Measurements from ENCODE around the gene MYH14. TPM values are rescaled to one million over a fixed set of nuclear protein-coding genes. Genes with fewer than 3 reads are reported as not detected.
A peak's percentile ranks its signal among the peaks of the same experiment; 100 is the strongest.

Gene MYH14
- total and polyA plus RNA-seq, 9 of the 15 experiments (the other 6 are each of a cell fraction or from before 2014, with no cell fraction given), result 0.04 to 0.86 (median 0.19) TPM; not detected in 2

- no peaks in the 10 kb centered on the region for H3K9me3 ChIP-seq (replicated peaks; ENCODE audit: control insufficient read depth, insufficient read depth, low read depth, low read length)
- H3K79me2 ChIP-seq (ENCODE audit: control insufficient read depth, insufficient read depth, low read length), result no peaks in the 10 kb centered on the region
- DNase-seq (ENCODE audit: extremely low read depth in 1 of 4, low spot score in 3 of 4) (no peak), ATAC-seq (no peak), FAIRE-seq (no peak)
- no peaks in the 10 kb centered on the region for H4K20me1 ChIP-seq (replicated peaks; ENCODE audit: control insufficient read depth, insufficient read depth, low read length)
- H3K9me1 ChIP-seq (ENCODE audit: control insufficient read depth, insufficient read depth, low read length), result no peaks in the 10 kb centered on the region
- no peak overlapping the region for H2AFZ ChIP-seq (ENCODE audit: low read depth, low read length)
- ChIA-PET CTCF (ENCODE audit: low intra/inter-chr PET ratio) (no interaction called here), POLR2A (interaction anchor here (1.0 to 1.5 kb wide), 2 partner anchors 8 to 9 kb away, joined by 3 to 6 read pairs; no protein-coding TSS in a partner anchor)
- no peaks in the 10 kb centered on the region for H3K27me3 ChIP-seq (ENCODE audit: control insufficient read depth in 2 of 2, insufficient read depth in 2 of 2, low read length in 2 of 2)
- H3K27ac ChIP-seq (ENCODE audit: extremely low read depth, low read depth, low read length), result no peak overlapping the region
- no peak overlapping the region for H3K4me3 ChIP-seq
- no peak overlapping the region for H3K4me2 ChIP-seq (ENCODE audit: insufficient read depth, low read length)
- peaks cover 8 to 14% of the 10 kb centered on the region in 2 experiments; a peak in 3 of 5 replicates for H3K4me1 ChIP-seq (replicated peaks in 1 of 2; ENCODE audit: control insufficient read depth in 2 of 2, insufficient read depth in 2 of 2, low read length in 2 of 2)
- peak overlapping the region in 1 of 2 experiments; percentile 29; a peak in 1 of 4 replicates for H3K9ac ChIP-seq (ENCODE audit: insufficient read depth in 1 of 2, low read depth in 2 of 2, low read length in 2 of 2)
- 44% methylated on average over 4 of the region's 4 CpGs for WGBS (ENCODE audit: insufficient coverage, low coverage, missing lambda C conversion rate)
- H3K36me3 ChIP-seq (ENCODE audit: control insufficient read depth, insufficient read depth, low read length), result no peaks in the 10 kb centered on the region
- BruUV-seq (replicated peaks), result no TSS peak
- in situ Hi-C loops (cut with MboI), result loop anchor here (10.0 kb wide), 1 partner anchor 433 kb away; no protein-coding TSS in a partner anchor
- intact Hi-C loops (cut with micrococcal nuclease), result no loop called here
- TF ChIP-seq CUX1 (CRISPR knock-in tag; IDR thresholded peaks at IDR 0.05) (no peak), MTA2 (IDR thresholded peaks at IDR 0.05; ENCODE audit: low read depth) (no peak), TCF3 (CRISPR knock-in tag; IDR thresholded peaks at IDR 0.05) (no peak), ZNF764 (CRISPR knock-in tag; IDR thresholded peaks at IDR 0.05; ENCODE audit: low read depth) (no peak), TRIM24 (IDR thresholded peaks at IDR 0.05) (no peak), ZBTB40 (IDR thresholded peaks at IDR 0.05) (no peak), ZBTB40 (CRISPR knock-in tag; IDR thresholded peaks at IDR 0.05) (no peak)
Observed at GRCh38 chr19:50352242-50352641, 148.8 kb downstream of the MYH14 start.

Data from K562 (cell line).